Vagina (tissue), 2 donors: Measurements from ENCODE around the gene UST. TPM values are rescaled to one million over a fixed set of nuclear protein-coding genes. Genes with fewer than 3 reads are reported as not detected.
"Not testable (repeated sequence)": the region's sequence is repeated elsewhere in the genome, so short reads cannot be mapped to it uniquely, and the experiment has no call there.

Source experiments
- DNase-seq, 2 donors: peaks; one replicate each; pipeline ENCODE4 v3.0.0-alpha.2; 2017; ENCODE audit errors: extremely low spot score in 2 of 2
- H3K27ac ChIP-seq: fragments of 200-600 bp; sonication (generic); one replicate; pipeline ENCODE4 v1.5.1; 2019
- H3K27me3 ChIP-seq: fragments of 200-600 bp; sonication (generic); one replicate; pipeline ENCODE4 v1.5.1; 2019
- H3K36me3 ChIP-seq, 2 donors: fragments of 200-600 bp; sonication (generic); one replicate each; pipeline ENCODE4 v1.5.1; 2017 to 2019
- H3K4me1 ChIP-seq: fragments of 200-600 bp; sonication (generic); one replicate; pipeline ENCODE4 v1.5.1; 2019
- H3K4me3 ChIP-seq, 2 donors: fragments of 200-600 bp; sonication (generic); 1 replicate in 1 of 2; 2 replicates in 1 of 2; pipeline ENCODE4 v1.5.1; 2016 to 2019
- H3K9me3 ChIP-seq: fragments of 200-600 bp; sonication (generic); one replicate; pipeline ENCODE4 v1.5.1; 2019
- POLR2A ChIP-seq, 2 donors: fragments of 450-650 bp; IDR thresholded peaks; one replicate each; pipeline ENCODE4 v1.6.1; 2017; ENCODE audit warnings: antibody characterized with exemption in 2 of 2, mild to moderate bottlenecking in 2 of 2, moderate library complexity in 2 of 2
- POLR2AphosphoS5 ChIP-seq, 2 donors: sonication (generic); formaldehyde crosslinking; IDR thresholded peaks; one replicate each; pipeline ENCODE4 v1.9.0; 2017; ENCODE audit warnings: antibody characterized with exemption in 2 of 2, mild to moderate bottlenecking in 2 of 2, low read depth in 1 of 2; ENCODE audit not compliant: insufficient read depth in 1 of 2
- intact Hi-C: fragments of 100-400 bp; cut with DNase I; formaldehyde crosslinking; loops from one replicate; pipeline ENCODE4 v1.15.1; 2023
- total RNA-seq: library from RNA; depleted of rRNA; stranded (reverse); fragments of >200 nt; gene quantifications from one replicate; pipeline ENCODE4 v1.2.3, GENCODE V29; 2016
- TF ChIP-seq, protein P1 (sequence below), 3 experiments: fragments of 450-650 bp in 2 of 3; fragments of 200-600 bp in 1 of 3; sonication (generic) in 1 of 3; IDR thresholded peaks; one replicate each; pipeline ENCODE4 v1.5.1; 2017 to 2019; ENCODE audit warnings: antibody characterized with exemption in 3 of 3, mild to moderate bottlenecking in 2 of 3, moderate library complexity in 2 of 3

UST gene
- total RNA-seq, 1 donor from 2014 or later, result 14.2 TPM

- Histone ChIP-seq H3K27me3 (no peaks in the 10 kb centered on the region), H3K9me3 (no peaks in the 10 kb centered on the region), H3K36me3 (no peaks in the 10 kb centered on the region), H3K4me3 (no peak overlapping the region), H3K4me1 (no peaks in the 10 kb centered on the region), H3K27ac (no peak overlapping the region)
- no peak for DNase-seq
- intact Hi-C loops, result no loop called here
- no peak for TF ChIP-seq POLR2A (IDR thresholded peaks at IDR 0.05)
- no peak for TF ChIP-seq POLR2AphosphoS5 (IDR thresholded peaks at IDR 0.05; ENCODE audit: insufficient read depth in 1 of 2, low read depth in 1 of 2)
- TF ChIP-seq, protein P1, sequence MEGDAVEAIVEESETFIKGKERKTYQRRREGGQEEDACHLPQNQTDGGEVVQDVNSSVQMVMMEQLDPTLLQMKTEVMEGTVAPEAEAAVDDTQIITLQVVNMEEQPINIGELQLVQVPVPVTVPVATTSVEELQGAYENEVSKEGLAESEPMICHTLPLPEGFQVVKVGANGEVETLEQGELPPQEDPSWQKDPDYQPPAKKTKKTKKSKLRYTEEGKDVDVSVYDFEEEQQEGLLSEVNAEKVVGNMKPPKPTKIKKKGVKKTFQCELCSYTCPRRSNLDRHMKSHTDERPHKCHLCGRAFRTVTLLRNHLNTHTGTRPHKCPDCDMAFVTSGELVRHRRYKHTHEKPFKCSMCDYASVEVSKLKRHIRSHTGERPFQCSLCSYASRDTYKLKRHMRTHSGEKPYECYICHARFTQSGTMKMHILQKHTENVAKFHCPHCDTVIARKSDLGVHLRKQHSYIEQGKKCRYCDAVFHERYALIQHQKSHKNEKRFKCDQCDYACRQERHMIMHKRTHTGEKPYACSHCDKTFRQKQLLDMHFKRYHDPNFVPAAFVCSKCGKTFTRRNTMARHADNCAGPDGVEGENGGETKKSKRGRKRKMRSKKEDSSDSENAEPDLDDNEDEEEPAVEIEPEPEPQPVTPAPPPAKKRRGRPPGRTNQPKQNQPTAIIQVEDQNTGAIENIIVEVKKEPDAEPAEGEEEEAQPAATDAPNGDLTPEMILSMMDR (IDR thresholded peaks at IDR 0.05), result no peak
Measured at GRCh38 chr6:149003560-149003959, 256.7 kb downstream of the UST start.

DNA sequence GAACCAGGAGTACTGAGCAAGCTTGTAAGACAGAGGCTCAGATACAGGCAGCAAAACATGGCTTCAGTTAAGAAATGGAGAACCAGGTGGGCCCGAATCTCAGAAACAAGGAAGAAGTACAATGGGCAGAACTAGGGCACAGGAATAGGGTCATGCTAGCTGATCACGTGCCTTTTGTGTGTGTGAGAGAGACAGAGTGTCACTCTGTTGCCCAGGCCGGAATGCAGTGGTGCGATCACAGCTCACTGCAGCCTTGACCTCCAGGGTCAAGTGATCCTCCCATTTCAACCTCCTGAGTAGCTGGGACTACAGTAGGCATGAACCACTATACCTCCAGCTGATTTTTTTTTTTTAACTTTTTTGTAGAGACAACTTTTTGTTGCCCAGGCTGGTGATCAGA lies 257.8 kb downstream of the UST start:
- TF ChIP-seq, protein P1 (IDR thresholded peaks at IDR 0.05), result no peak
- TF ChIP-seq POLR2A (IDR thresholded peaks at IDR 0.05) (no peak), POLR2AphosphoS5 (IDR thresholded peaks at IDR 0.05; ENCODE audit: insufficient read depth in 1 of 2, low read depth in 1 of 2) (no peak)
- Histone ChIP-seq H3K36me3 (no peaks in the 10 kb centered on the region), H3K4me3 (no peak overlapping the region), H3K4me1 (no peaks in the 10 kb centered on the region), H3K27ac (no peak overlapping the region), H3K9me3 (no peaks in the 10 kb centered on the region), H3K27me3 (no peaks in the 10 kb centered on the region)
- DNase-seq, result no peak
- intact Hi-C loops, result no loop called here

GRCh38 chr6:149006236-149006635 lies 259.4 kb downstream of the UST start:
- DNase-seq, intact Hi-C loops, H3K27me3 ChIP-seq: not testable (repeated sequence)

GRCh38 chr6:149006671-149007070 lies 259.8 kb downstream of the UST start:
- Histone ChIP-seq H3K9me3 (no peaks in the 10 kb centered on the region), H3K4me1 (no peaks in the 10 kb centered on the region), H3K4me3 (no peak overlapping the region), H3K36me3 (no peaks in the 10 kb centered on the region), H3K27ac (no peak overlapping the region), H3K27me3 (no peaks in the 10 kb centered on the region)
- intact Hi-C loops, result no loop called here
- no peak for DNase-seq
- no peak for TF ChIP-seq POLR2A (IDR thresholded peaks at IDR 0.05)
- TF ChIP-seq, protein P1 (IDR thresholded peaks at IDR 0.05), result no peak
- TF ChIP-seq POLR2AphosphoS5 (IDR thresholded peaks at IDR 0.05; ENCODE audit: insufficient read depth in 1 of 2, low read depth in 1 of 2), result no peak

More at GRCh38 chr6:149006236-149006635, 259.4 kb downstream of the UST start:
- H3K4me1 ChIP-seq, H3K27ac ChIP-seq, H3K36me3 ChIP-seq, H3K4me3 ChIP-seq, H3K9me3 ChIP-seq: not testable (repeated sequence)

GRCh38 chr6:149007846-149008245 lies 261.0 kb downstream of the UST start:
- H3K4me1 ChIP-seq, result peaks cover 7% of the 10 kb centered on the region
- no peak for DNase-seq
- no peak overlapping the region for H3K27ac ChIP-seq
- no peaks in the 10 kb centered on the region for H3K36me3 ChIP-seq
- H3K9me3 ChIP-seq, result no peaks in the 10 kb centered on the region
- no peak for TF ChIP-seq POLR2AphosphoS5 (IDR thresholded peaks at IDR 0.05; ENCODE audit: insufficient read depth in 1 of 2, low read depth in 1 of 2)
- no peak for TF ChIP-seq POLR2A (IDR thresholded peaks at IDR 0.05)
- TF ChIP-seq, protein P1 (IDR thresholded peaks at IDR 0.05), result no peak
- no peaks in the 10 kb centered on the region for H3K27me3 ChIP-seq
- intact Hi-C loops, result no loop called here
- no peak overlapping the region for H3K4me3 ChIP-seq

DNA sequence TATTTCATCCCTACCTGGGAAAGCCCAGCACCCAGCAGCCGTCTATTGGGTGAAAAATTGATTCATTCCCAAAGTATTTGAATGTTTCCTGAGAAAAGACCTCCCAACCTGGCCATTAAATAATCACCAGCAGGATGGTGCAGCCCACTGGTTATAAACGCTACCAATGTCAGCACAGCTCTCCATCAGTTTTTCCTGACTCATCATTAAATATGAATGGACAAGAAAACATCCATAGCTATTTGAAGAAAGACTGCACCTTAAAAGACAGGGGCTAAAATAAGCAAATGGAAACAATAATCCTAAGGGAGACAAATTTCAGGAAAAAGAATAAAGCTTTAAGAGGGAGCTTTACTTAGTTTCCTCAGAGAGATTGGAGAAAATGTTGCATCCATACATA lies 261.9 kb downstream of the UST start:
- Histone ChIP-seq H3K27me3 (no peaks in the 10 kb centered on the region), H3K9me3 (no peaks in the 10 kb centered on the region), H3K4me3 (no peak overlapping the region), H3K27ac (no peak overlapping the region), H3K4me1 (peaks cover 13% of the 10 kb centered on the region), H3K36me3 (no peaks in the 10 kb centered on the region)
- intact Hi-C loops, result no loop called here
- TF ChIP-seq, protein P1 (IDR thresholded peaks at IDR 0.05), result no peak
- TF ChIP-seq POLR2AphosphoS5 (IDR thresholded peaks at IDR 0.05; ENCODE audit: insufficient read depth in 1 of 2, low read depth in 1 of 2) (no peak), POLR2A (IDR thresholded peaks at IDR 0.05) (no peak)
- no peak for DNase-seq
